Neural cell (in vitro differentiated cells): ENCODE results near the gene OBI1. TPM values are rescaled to one million over a fixed set of nuclear protein-coding genes. Genes with fewer than 3 reads are reported as not detected.
"Not testable (repeated sequence)": the region's sequence is repeated elsewhere in the genome, so short reads cannot be mapped to it uniquely, and the experiment has no call there.

ENCODE experiments used
- H2AFZ ChIP-seq: fragments of 200-600, 300-800 bp; sonication (generic), shearing (Covaris generic); 2 replicates; pipeline ENCODE4 v1.6.0; 2014; ENCODE audit warnings: low read depth, mild to moderate bottlenecking, antibody characterized with exemption, low read length, moderate library complexity
- H3F3A ChIP-seq: fragments of 200-600 bp; shearing (Covaris generic); 2 replicates; pipeline ENCODE4 v1.6.1; 2016; ENCODE audit warnings: mild to moderate bottlenecking, moderate library complexity, mixed read lengths, antibody characterized with exemption, low read length; ENCODE audit not compliant: insufficient read depth, poor library complexity, severe bottlenecking
- H3K27ac ChIP-seq: fragments of 200-600, 300-800 bp; sonication (generic), shearing (Covaris generic); 2 replicates; pipeline ENCODE4 v1.5.1; 2014; ENCODE audit warnings: mild to moderate bottlenecking, low read length, moderate library complexity
- H3K27me3 ChIP-seq: fragments of 300-800, 200-600 bp; sonication (generic), shearing (Covaris generic); 2 replicates; pipeline ENCODE4 v1.6.0; 2014; ENCODE audit warnings: mild to moderate bottlenecking, low read depth, low read length, moderate library complexity; ENCODE audit not compliant: insufficient read depth
- H3K36me3 ChIP-seq: fragments of 300-800, 200-600 bp; sonication (generic), shearing (Covaris generic); 2 replicates; pipeline ENCODE4 v1.5.1; 2014; ENCODE audit warnings: mild to moderate bottlenecking, antibody characterized with exemption, low read length, moderate library complexity; ENCODE audit not compliant: insufficient read depth
- H3K4me2 ChIP-seq: fragments of 300-800, 200-600 bp; sonication (generic), shearing (Covaris generic); 2 replicates; pipeline ENCODE4 v1.6.0; 2014; ENCODE audit warnings: mild to moderate bottlenecking, low read length
- H3K4me3 ChIP-seq: fragments of 300-800, 200-600 bp; sonication (generic), shearing (Covaris generic); 2 replicates; pipeline ENCODE4 v1.5.1; 2014; ENCODE audit warnings: mild to moderate bottlenecking, low read length, moderate library complexity
- H3K79me2 ChIP-seq: fragments of 200-600 bp; shearing (Covaris generic); replicated peaks from 2 replicates; pipeline ENCODE4 v1.6.0; 2014; ENCODE audit warnings: mild to moderate bottlenecking, low read length, moderate library complexity; ENCODE audit not compliant: insufficient read depth
- H3K9ac ChIP-seq: fragments of 300-800, 200-600 bp; sonication (generic), shearing (Covaris generic); 2 replicates; pipeline ENCODE4 v1.6.1; 2016; ENCODE audit warnings: mild to moderate bottlenecking, low read length, mixed read lengths
- H3K9me2 ChIP-seq: fragments of 200-600 bp; shearing (Covaris generic); 2 replicates; pipeline ENCODE4 v1.6.1; 2016; ENCODE audit warnings: mild to moderate bottlenecking, low read length, mixed read lengths; ENCODE audit not compliant: insufficient read depth
- H3K9me3 ChIP-seq: fragments of 200-600, 300-800 bp; sonication (generic), shearing (Covaris generic); 2 replicates; pipeline ENCODE4 v1.6.1; 2016; ENCODE audit warnings: mild to moderate bottlenecking, mixed run types, low read length, moderate library complexity, mixed read lengths
- H4K20me1 ChIP-seq: fragments of 200-600 bp; shearing (Covaris generic); 2 replicates; pipeline ENCODE4 v1.6.1; 2016; ENCODE audit warnings: mild to moderate bottlenecking, mixed run types; ENCODE audit not compliant: insufficient read depth
- CTCF ChIP-seq: fragments of 450-650 bp; IDR thresholded peaks from 2 replicates; pipeline ENCODE4 v1.5.1; 2014; ENCODE audit warnings: antibody characterized with exemption, mild to moderate bottlenecking, moderate library complexity; ENCODE audit not compliant: poor library complexity, severe bottlenecking
- EP300 ChIP-seq: fragments of 450-650 bp; conservative IDR thresholded peaks from 2 replicates; pipeline ENCODE4 v1.6.1; 2014; ENCODE audit warnings: antibody characterized with exemption, mild to moderate bottlenecking, moderate library complexity; ENCODE audit not compliant: poor library complexity, severe bottlenecking
- EZH2 ChIP-seq: fragments of 200-600, 300-800 bp; shearing (Covaris generic), sonication (generic); IDR thresholded peaks from 2 replicates; pipeline ENCODE4 v1.6.1; 2014; ENCODE audit warnings: antibody characterized with exemption, low read length, borderline replicate concordance, mild to moderate bottlenecking; ENCODE audit not compliant: insufficient read depth, poor library complexity, severe bottlenecking
- MXI1 ChIP-seq: fragments of 450-650 bp; conservative IDR thresholded peaks from 2 replicates; pipeline ENCODE4 v1.6.1; 2014; ENCODE audit warnings: antibody characterized with exemption, mild to moderate bottlenecking; ENCODE audit not compliant: poor library complexity, severe bottlenecking
- POLR2AphosphoS5 ChIP-seq: IDR thresholded peaks from 2 replicates; pipeline ENCODE4 v1.6.1; 2012
- RAD21 ChIP-seq: fragments of 450-650 bp; conservative IDR thresholded peaks from 2 replicates; pipeline ENCODE4 v1.6.1; 2014; ENCODE audit warnings: antibody characterized with exemption, mild to moderate bottlenecking, moderate library complexity
- REST ChIP-seq: IDR thresholded peaks from 2 replicates; pipeline ENCODE4 v1.6.1; 2012; ENCODE audit warnings: borderline replicate concordance
- SMC3 ChIP-seq: fragments of 450-650 bp; conservative IDR thresholded peaks from 2 replicates; pipeline ENCODE4 v1.6.1; 2014; ENCODE audit warnings: antibody characterized with exemption, mild to moderate bottlenecking, moderate library complexity; ENCODE audit not compliant: poor library complexity
- TAF1 ChIP-seq: IDR thresholded peaks from 2 replicates; pipeline ENCODE4 v1.6.1; 2012; ENCODE audit warnings: low read depth
- polyA plus RNA-seq: library from polyadenylated mRNA; depleted of rRNA; stranded (reverse); fragments of >200 nt; gene quantifications from 2 replicates; pipeline ENCODE4 v1.2.3, GENCODE V29; 2014

Gene OBI1
- polyA plus RNA-seq, 1 donor from 2014 or later = 40.1 TPM

GRCh38 chr13:78649997-78650716 lies 8.8 kb downstream of the OBI1 start:
- TF ChIP-seq SMC3 = no peak
- no peak for TF ChIP-seq MXI1
- no peak for TF ChIP-seq EZH2
- TF ChIP-seq REST = no peak
- no peak for TF ChIP-seq EP300
- TF ChIP-seq TAF1 = no peak
- no peak for TF ChIP-seq POLR2AphosphoS5
- no peak for TF ChIP-seq RAD21
- no peak for TF ChIP-seq CTCF
- no peaks in the 10 kb centered on the region for H3K27me3 ChIP-seq
- no peak overlapping the region for H3K4me2 ChIP-seq
- no peak overlapping the region for H2AFZ ChIP-seq
- H4K20me1 ChIP-seq = no peaks in the 10 kb centered on the region
- H3K9me3 ChIP-seq = no peaks in the 10 kb centered on the region
- H3K4me3 ChIP-seq = no peak overlapping the region
- H3K9ac ChIP-seq = no peak overlapping the region
- no peak overlapping the region for H3K27ac ChIP-seq
- no peaks in the 10 kb centered on the region for H3K9me2 ChIP-seq
- peaks cover 61% of the 10 kb centered on the region for H3K79me2 ChIP-seq
- H3F3A ChIP-seq = no peaks in the 10 kb centered on the region
- H3K36me3 ChIP-seq = no peaks in the 10 kb centered on the region

GRCh38 chr13:78647109-78647678 lies 11.8 kb downstream of the OBI1 start:
- not testable (repeated sequence) for H4K20me1 ChIP-seq, H3K27me3 ChIP-seq, H3K9ac ChIP-seq, H3F3A ChIP-seq, H2AFZ ChIP-seq, H3K9me3 ChIP-seq, H3K36me3 ChIP-seq, H3K27ac ChIP-seq, H3K4me2 ChIP-seq, H3K4me3 ChIP-seq, H3K9me2 ChIP-seq
- peaks cover 39% of the 10 kb centered on the region for H3K79me2 ChIP-seq
